ENCODE data around the gene CPE.
"Not testable (repeated sequence)": the region's sequence is repeated elsewhere in the genome, so short reads cannot be mapped to it uniquely, and the experiment has no call there.

CPE gene

DNA sequence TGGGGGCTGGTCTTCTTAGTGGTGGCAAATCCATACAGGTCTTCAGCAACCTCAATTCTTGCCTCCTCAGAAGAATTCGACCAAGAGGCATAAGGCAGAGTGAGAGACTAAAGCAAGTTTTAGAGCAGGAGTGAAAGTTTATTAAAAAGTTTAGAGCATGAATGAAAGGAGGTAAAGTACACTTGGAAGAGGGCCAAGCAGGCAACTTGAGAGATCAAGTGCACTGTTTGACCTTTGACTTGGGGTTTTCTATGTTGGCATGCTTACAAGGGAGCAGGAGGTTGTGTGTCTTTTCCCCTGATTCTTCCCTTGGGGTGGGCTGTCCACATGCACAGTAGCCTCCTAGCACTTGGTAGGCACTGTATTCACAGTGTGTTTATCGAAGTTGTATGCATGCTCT lies 91.2 kb downstream of the CPE start:
- Histone ChIP-seq H3K4me3 (ENCODE audit: low read length) (no peak overlapping the region), H3K27me3 (ENCODE audit: control insufficient read depth, insufficient read depth, low read length) (no peaks in the 10 kb centered on the region), H3K4me1 (ENCODE audit: control insufficient read depth, low read depth, low read length) (no peaks in the 10 kb centered on the region), H3K9ac (ENCODE audit: low read length) (no peak overlapping the region), H3K9me3 (ENCODE audit: control insufficient read depth, low read depth, low read length) (peaks cover 46% of the 10 kb centered on the region), H3K27ac (ENCODE audit: low read length) (no peak overlapping the region), H3K36me3 (ENCODE audit: control insufficient read depth, low read depth, low read length) (no peaks in the 10 kb centered on the region)

DNA sequence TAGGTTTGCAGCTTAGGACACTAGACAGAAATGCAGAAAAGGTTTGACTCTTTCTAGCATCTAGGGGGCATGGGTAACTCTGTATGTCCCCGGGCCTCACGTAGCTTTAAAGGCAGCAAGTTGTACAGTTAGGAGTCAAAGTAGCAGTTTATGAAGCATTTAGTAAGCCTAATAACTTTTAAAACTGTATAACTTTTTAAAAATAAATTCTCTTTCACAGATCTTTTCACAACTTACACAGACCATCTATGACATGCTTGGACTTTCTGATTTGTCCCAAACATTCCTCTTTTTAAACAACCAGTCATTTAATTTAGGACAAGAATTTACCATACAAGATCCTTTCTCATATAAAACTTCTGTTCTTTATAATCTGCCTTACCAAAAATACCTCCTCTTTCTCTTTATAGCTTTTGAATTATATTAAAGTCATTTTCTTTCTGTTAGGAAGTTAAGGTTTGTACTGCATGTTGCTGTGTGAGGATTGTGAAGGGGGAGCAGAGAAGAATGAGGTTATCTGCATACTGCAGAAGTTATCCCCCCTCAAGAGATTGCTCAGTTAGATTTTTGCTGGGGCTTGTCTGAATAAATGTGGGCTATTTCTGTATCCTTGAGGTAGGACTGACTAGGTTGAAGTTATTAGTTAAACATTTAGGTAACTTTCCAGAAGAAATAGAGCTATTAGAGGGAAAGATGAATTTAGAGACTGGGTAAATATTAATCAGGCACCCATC lies 94.3 kb downstream of the CPE start:
- H3K9me3 ChIP-seq (ENCODE audit: control insufficient read depth, low read depth, low read length) = peaks cover 47% of the 10 kb centered on the region
- no peaks in the 10 kb centered on the region for H3K4me1 ChIP-seq (ENCODE audit: control insufficient read depth, low read depth, low read length)
- H3K27me3 ChIP-seq (ENCODE audit: control insufficient read depth, insufficient read depth, low read length) = no peaks in the 10 kb centered on the region
- H3K9ac ChIP-seq (ENCODE audit: low read length) = no peak overlapping the region
- no peak overlapping the region for H3K27ac ChIP-seq (ENCODE audit: low read length)
- no peaks in the 10 kb centered on the region for H3K36me3 ChIP-seq (ENCODE audit: control insufficient read depth, low read depth, low read length)
- no peak overlapping the region for H3K4me3 ChIP-seq (ENCODE audit: low read length)

DNA sequence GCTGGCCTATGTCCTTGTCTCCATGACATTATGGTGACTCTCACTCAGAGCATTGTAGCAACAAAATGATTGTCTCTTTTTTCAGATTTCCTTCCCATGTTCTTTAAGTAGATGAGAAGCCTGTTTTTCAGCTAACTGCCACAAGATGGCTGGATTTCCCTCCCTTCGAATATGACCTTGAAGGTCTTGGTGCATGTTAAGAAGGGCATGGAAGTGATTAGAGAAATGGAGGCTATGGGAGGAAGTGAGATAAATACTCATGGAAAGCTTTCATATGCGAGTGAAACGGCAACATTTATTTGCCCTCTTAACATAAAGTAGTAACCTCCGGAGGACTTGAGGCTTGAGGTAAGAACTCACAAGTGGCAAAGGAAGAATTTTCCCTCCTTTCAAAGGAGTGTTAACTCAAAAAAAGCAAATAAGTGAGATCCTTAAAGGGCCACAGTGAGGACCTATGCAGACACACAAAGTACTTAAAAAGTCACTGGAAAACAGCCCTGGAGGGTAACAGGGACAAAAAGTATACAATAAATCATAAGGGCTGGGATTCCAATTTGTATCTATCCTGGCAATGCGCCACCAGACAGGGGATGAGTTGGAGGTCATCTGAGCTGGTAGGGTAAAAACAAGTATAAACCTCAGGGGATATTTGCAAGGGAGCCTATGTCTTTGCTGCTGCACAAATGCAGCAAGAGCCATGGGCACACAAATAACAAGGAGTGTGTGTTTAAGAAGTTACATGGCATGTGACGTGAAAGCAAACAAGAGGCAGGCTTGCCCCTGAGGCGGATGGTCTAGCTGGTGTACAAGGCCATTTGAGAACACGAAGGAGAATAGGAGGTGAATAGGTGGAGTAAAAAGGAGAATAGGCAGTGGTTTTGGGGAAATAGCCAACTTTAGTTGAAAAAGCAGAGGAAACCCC lies 96.2 kb downstream of the CPE start:
- Histone ChIP-seq H3K4me3 (ENCODE audit: low read length) (no peak overlapping the region), H3K9me3 (ENCODE audit: control insufficient read depth, low read depth, low read length) (peaks cover 47% of the 10 kb centered on the region), H3K27ac (ENCODE audit: low read length) (no peak overlapping the region), H3K27me3 (ENCODE audit: control insufficient read depth, insufficient read depth, low read length) (no peaks in the 10 kb centered on the region), H3K9ac (ENCODE audit: low read length) (no peak overlapping the region), H3K36me3 (ENCODE audit: control insufficient read depth, low read depth, low read length) (no peaks in the 10 kb centered on the region), H3K4me1 (ENCODE audit: control insufficient read depth, low read depth, low read length) (no peaks in the 10 kb centered on the region)

DNA sequence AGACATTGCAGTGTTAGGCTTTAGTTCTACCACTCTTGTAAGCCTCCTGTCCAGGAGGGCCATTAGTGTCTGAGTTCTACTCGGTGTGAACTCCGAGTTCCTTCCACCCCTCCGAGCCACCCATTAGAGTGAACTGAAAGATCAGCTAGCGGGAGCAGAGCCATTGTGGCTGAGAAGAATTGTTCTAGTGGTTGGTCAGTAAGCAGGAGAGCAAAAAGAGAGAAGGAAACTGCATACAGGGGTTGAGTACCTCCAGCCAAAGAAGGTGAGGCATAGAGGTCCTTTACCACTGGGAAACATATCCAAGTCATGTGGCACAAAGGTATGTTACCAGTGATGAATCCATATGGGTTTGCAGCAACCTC lies 96.9 kb downstream of the CPE start:
- Histone ChIP-seq H3K4me1 (ENCODE audit: control insufficient read depth, low read depth, low read length) (no peaks in the 10 kb centered on the region), H3K27ac (ENCODE audit: low read length) (no peak overlapping the region), H3K36me3 (ENCODE audit: control insufficient read depth, low read depth, low read length) (no peaks in the 10 kb centered on the region), H3K9me3 (ENCODE audit: control insufficient read depth, low read depth, low read length) (peaks cover 44% of the 10 kb centered on the region), H3K4me3 (ENCODE audit: low read length) (no peak overlapping the region), H3K9ac (ENCODE audit: low read length) (no peak overlapping the region), H3K27me3 (ENCODE audit: control insufficient read depth, insufficient read depth, low read length) (no peaks in the 10 kb centered on the region)

DNA sequence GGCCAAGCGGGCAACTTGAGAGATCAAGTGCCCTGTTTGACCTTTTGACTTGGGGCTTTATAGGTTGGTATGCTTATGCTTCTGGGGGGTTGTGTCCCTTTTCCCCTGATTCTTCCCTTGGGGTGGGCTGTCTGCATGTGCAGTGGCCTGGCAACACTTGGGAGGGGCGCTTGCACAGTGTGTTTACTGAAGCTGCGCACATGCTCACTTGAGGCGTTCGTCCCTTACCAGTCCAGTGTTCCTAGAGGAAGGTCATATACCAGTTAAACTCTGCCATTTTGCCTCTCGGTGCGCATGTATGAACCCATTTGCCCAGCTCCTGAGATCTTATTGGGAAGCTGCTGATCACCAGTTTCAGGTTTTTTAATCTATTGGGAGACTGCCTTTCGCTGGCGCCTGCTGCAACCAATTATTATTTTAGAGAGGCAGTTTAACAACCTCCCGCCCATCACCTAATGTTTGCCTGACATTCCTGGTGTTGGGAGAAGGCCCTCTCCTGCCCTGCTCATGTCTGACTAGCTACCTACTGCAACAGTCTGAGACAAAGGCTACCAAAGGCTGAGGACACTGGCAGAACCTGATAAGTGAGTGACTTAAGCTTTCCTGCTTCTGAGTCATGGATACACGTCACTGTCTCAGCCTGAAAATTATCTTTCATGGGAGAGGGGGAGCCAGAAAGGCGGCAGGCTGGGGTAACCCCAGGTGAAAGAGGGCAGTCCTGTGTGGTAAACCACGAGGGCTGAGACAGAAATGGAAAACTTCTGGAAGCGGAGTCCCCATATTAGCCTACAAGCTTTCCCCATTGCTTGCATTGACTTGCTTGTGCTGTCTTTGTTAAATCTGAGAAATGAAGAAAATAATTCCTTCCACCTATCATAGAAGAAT lies 97.6 kb downstream of the CPE start:
- Histone ChIP-seq H3K4me1 (ENCODE audit: control insufficient read depth, low read depth, low read length) (no peaks in the 10 kb centered on the region), H3K36me3 (ENCODE audit: control insufficient read depth, low read depth, low read length) (no peaks in the 10 kb centered on the region), H3K4me3 (ENCODE audit: low read length) (no peak overlapping the region), H3K27me3 (ENCODE audit: control insufficient read depth, insufficient read depth, low read length) (no peaks in the 10 kb centered on the region), H3K27ac (ENCODE audit: low read length) (no peak overlapping the region), H3K9me3 (ENCODE audit: control insufficient read depth, low read depth, low read length) (peaks cover 36% of the 10 kb centered on the region), H3K9ac (ENCODE audit: low read length) (no peak overlapping the region)

DNA sequence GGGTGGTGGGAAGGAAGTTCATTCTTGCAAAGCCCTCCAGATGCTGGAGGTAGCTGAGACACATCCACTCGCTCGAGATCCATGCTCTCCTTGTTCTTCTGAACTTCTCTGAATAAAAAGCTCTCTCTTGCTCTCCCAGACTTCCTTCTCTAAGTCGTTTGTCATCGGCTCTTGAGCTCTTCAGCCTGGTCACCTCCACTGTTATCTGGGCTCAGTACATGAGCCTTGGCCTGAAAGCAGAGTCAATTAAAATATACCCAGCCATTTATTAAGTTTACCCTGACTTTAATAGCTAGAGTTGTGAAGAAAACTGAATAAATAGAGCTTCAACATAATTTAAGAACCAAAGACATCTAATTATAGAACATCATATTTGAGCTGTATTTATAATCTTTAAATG lies 99.0 kb downstream of the CPE start:
- H3K4me3 ChIP-seq (ENCODE audit: low read length) = no peak overlapping the region
- no peak overlapping the region for H3K9ac ChIP-seq (ENCODE audit: low read length)
- H3K4me1 ChIP-seq (ENCODE audit: control insufficient read depth, low read depth, low read length) = no peaks in the 10 kb centered on the region
- H3K27ac ChIP-seq (ENCODE audit: low read length) = no peak overlapping the region
- peaks cover 23% of the 10 kb centered on the region for H3K9me3 ChIP-seq (ENCODE audit: control insufficient read depth, low read depth, low read length)
- no peaks in the 10 kb centered on the region for H3K27me3 ChIP-seq (ENCODE audit: control insufficient read depth, insufficient read depth, low read length)
- H3K36me3 ChIP-seq (ENCODE audit: control insufficient read depth, low read depth, low read length) = no peaks in the 10 kb centered on the region

DNA sequence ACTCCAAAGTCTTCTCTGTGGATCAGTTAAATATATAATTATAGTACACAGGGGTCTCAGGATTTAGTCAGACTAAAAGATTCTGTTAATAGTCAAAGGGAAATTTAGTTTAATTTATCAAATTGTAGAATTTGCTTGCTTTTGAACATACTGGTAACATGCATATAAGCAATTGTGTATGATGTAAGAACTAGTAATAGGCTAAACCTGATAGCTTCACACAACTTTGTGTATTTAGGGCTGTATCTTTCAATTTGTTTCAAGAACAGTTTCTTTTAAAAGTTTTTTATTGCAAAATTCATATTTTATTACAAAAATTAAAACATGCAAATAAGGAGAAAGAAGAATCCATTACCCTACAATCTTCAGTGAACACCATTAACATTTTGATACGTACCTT lies 99.5 kb downstream of the CPE start:
- peaks cover 18% of the 10 kb centered on the region for H3K9me3 ChIP-seq (ENCODE audit: control insufficient read depth, low read depth, low read length)
- H3K27ac ChIP-seq (ENCODE audit: low read length) = no peak overlapping the region
- H3K27me3 ChIP-seq (ENCODE audit: control insufficient read depth, insufficient read depth, low read length) = no peaks in the 10 kb centered on the region
- H3K4me1 ChIP-seq (ENCODE audit: control insufficient read depth, low read depth, low read length) = no peaks in the 10 kb centered on the region
- no peak overlapping the region for H3K4me3 ChIP-seq (ENCODE audit: low read length)
- H3K36me3 ChIP-seq (ENCODE audit: control insufficient read depth, low read depth, low read length) = no peaks in the 10 kb centered on the region
- H3K9ac ChIP-seq (ENCODE audit: low read length) = no peak overlapping the region

DNA sequence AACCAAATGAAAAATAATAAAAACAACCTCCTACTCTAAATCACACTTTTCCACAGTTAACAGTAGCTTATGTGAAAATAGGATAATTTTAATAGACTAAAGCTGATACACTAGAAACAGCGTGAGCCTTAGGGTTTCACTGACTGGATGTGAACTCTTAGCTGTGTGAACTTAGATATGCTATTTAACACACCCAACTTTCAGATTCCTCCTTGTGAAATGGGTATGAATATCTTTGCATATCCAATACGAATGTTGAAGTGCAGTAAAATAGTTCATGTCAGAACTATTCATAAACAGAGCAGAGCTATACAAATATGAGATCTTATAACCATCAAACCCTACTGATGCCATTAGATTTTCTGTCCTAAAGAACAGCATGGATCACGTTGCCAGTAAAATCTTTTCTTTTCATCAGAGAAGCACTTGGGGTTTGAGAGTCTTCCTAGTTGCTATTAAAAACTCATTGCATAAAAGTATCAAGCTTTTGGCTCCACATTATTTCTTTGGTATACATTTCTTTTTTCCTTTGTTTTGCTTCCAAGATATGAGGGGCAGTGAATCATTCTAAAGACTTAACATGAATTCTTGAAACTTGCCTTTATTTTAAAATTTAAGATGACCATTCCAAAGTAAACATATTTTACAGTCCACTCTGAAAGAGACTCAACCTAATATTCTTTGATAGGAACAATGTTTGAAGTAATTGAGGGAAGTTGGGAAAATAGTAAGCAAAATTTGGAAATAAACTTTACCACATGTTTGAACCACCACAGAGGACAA lies 102.4 kb downstream of the CPE start:
- H3K4me3 ChIP-seq (ENCODE audit: low read length) = no peak overlapping the region
- no peak overlapping the region for H3K27ac ChIP-seq (ENCODE audit: low read length)
- no peaks in the 10 kb centered on the region for H3K9me3 ChIP-seq (ENCODE audit: control insufficient read depth, low read depth, low read length)
- H3K27me3 ChIP-seq (ENCODE audit: control insufficient read depth, insufficient read depth, low read length) = no peaks in the 10 kb centered on the region
- H3K36me3 ChIP-seq (ENCODE audit: control insufficient read depth, low read depth, low read length) = no peaks in the 10 kb centered on the region
- no peak overlapping the region for H3K9ac ChIP-seq (ENCODE audit: low read length)
- no peaks in the 10 kb centered on the region for H3K4me1 ChIP-seq (ENCODE audit: control insufficient read depth, low read depth, low read length)

DNA sequence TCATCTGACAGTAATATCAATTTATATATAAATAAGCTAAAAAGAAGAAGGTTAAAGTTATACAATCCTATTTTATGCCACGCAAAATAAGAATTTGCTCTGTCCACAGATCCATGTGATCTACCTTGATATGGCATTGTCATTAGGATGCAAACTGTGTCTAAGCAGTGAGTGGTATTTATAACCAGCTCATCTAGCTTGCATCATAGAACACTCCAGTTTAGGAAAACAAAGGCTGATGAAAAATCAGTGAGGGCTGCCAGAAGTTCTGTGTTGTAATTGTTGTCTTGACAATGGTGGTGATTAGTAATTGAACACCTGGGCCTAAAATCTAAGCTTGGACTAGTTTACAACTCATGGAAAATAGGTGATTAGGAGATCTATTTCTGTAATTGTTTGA lies 111.0 kb downstream of the CPE start:
- no peak overlapping the region for H3K9ac ChIP-seq (ENCODE audit: low read length)
- no peaks in the 10 kb centered on the region for H3K9me3 ChIP-seq (ENCODE audit: control insufficient read depth, low read depth, low read length)
- H3K4me1 ChIP-seq (ENCODE audit: control insufficient read depth, low read depth, low read length) = peaks cover 3% of the 10 kb centered on the region
- no peak overlapping the region for H3K27ac ChIP-seq (ENCODE audit: low read length)
- H3K36me3 ChIP-seq (ENCODE audit: control insufficient read depth, low read depth, low read length) = no peaks in the 10 kb centered on the region
- H3K27me3 ChIP-seq (ENCODE audit: control insufficient read depth, insufficient read depth, low read length) = peaks cover 5% of the 10 kb centered on the region
- no peak overlapping the region for H3K4me3 ChIP-seq (ENCODE audit: low read length)

DNA sequence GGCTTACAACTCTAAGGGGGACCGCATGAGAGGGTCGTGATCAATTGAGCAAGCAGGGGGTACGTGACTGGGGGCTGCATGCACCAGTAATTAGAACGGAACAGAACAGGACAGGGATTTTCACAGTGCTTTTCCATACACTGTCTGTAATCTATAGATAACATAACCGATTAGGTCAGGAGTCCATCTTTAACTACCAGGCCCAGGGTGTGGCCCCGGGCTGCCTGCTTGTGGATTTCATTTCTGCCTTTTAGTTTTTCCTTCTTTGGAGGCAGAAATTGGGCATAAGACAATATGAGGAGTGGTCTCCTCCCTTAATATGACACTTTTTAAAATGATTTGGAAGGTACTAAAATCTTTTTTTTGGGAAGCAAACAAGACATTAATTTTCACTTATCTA lies 113.8 kb downstream of the CPE start:
- H3K27me3 ChIP-seq (ENCODE audit: control insufficient read depth, insufficient read depth, low read length); H3K36me3 ChIP-seq (ENCODE audit: control insufficient read depth, low read depth, low read length); H3K9me3 ChIP-seq (ENCODE audit: control insufficient read depth, low read depth, low read length); H3K4me1 ChIP-seq (ENCODE audit: control insufficient read depth, low read depth, low read length); H3K27ac ChIP-seq (ENCODE audit: low read length); H3K9ac ChIP-seq (ENCODE audit: low read length); H3K4me3 ChIP-seq (ENCODE audit: low read length): not testable (repeated sequence)

DNA sequence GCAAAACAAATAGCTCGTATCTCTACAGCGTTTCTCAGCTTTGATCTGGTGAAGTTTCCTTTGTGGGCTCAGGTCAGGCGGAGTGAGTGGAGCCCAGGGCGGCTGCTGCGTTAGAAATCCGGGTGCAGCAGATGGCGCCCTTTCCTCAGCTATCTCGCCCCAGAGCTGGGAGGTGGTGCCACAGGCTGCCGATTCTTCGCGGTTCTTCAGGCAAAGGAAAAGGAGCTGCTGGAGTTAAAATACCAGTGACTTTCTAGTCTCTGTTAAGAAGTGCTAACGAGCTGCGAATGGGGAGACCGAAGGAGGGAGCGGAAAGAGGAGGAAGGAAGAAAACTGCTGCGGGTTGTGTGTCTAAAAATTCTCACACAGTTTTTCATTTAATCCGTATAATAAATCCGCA lies 114.6 kb downstream of the CPE start:
- no peak overlapping the region for H3K27ac ChIP-seq (ENCODE audit: low read length)
- H3K36me3 ChIP-seq (ENCODE audit: control insufficient read depth, low read depth, low read length) = no peaks in the 10 kb centered on the region
- H3K27me3 ChIP-seq (ENCODE audit: control insufficient read depth, insufficient read depth, low read length) = peaks cover 5% of the 10 kb centered on the region
- H3K9me3 ChIP-seq (ENCODE audit: control insufficient read depth, low read depth, low read length) = no peaks in the 10 kb centered on the region
- H3K9ac ChIP-seq (ENCODE audit: low read length) = no peak overlapping the region
- H3K4me1 ChIP-seq (ENCODE audit: control insufficient read depth, low read depth, low read length) = no peaks in the 10 kb centered on the region
- H3K4me3 ChIP-seq (ENCODE audit: low read length) = peak overlapping the region; percentile 22

Measured in iPS-18a (cell line).